GM19240 (cell line): Measurements from ENCODE around the gene ADAMTSL5.

Source experiments
- DNase-seq: peaks from one replicate; pipeline ENCODE4 v3.0.0; 2011; ENCODE audit warnings: low spot score; ENCODE audit not compliant: insufficient read length

Gene ADAMTSL5

DNA sequence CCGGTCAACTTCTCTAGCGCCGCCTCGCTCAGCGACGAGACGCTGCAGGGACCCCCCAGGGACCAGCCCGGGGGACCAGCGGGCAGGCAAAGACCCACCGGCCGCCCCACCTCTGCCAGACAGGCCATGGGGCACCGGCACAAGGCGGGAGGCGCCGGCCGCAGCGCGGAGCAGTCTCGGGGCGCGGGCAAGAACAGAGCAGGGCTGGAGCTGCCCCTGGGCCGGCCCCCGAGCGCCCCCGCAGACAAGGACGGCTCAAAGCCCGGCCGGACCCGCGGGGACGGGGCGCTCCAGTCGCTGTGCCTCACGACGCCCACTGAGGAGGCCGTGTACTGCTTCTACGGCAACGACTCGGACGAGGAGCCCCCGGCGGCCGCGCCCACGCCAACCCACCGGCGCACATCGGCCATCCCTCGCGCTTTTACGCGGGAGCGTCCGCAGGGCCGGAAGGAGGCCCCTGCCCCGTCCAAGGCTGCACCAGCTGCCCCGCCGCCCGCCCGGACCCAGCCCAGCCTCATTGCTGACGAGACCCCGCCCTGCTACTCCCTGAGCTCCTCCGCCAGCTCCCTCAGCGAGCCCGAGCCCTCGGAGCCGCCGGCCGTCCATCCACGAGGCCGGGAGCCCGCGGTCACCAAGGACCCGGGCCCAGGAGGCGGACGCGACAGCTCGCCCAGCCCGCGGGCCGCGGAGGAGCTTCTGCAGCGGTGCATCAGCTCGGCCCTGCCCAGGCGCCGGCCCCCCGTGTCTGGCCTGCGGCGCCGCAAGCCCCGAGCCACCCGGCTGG is 45.1 kb downstream of the ADAMTSL5 start:
- DNase-seq = no peak

DNA sequence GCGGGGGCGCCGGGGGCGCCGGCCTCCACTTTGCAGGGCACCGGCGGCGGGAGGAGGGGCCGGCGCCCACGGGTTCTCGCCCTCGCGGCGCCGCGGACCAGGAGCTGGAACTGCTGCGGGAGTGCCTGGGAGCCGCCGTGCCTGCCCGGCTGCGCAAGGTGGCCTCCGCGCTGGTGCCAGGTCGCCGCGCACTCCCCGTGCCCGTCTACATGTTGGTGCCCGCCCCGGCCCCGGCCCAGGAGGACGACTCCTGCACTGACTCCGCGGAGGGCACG is 45.7 kb downstream of the ADAMTSL5 start:
- no peak for DNase-seq

DNA sequence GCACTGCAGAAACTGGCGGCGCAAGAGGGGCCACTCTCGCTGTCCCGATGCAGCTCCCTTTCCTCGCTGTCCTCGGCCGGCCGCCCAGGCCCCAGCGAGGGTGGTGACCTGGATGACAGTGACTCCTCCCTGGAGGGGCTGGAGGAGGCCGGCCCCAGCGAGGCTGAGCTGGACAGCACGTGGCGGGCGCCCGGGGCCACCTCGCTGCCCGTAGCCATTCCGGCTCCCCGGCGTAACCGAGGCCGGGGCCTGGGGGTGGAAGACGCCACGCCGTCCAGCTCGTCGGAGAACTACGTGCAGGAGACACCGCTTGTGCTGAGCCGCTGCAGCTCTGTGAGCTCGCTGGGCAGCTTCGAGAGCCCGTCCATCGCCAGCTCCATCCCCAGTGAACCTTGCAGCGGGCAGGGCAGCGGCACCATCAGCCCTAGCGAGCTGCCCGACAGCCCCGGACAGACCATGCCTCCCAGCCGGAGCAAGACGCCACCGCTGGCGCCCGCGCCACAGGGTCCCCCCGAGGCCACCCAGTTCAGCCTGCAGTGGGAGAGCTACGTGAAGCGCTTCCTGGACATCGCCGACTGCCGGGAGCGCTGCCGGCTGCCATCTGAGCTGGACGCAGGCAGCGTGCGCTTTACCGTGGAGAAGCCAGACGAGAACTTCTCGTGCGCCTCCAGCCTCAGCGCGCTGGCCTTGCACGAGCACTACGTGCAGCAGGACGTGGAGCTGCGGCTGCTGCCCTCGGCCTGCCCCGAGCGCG is 46.2 kb downstream of the ADAMTSL5 start:
- DNase-seq = no peak

DNA sequence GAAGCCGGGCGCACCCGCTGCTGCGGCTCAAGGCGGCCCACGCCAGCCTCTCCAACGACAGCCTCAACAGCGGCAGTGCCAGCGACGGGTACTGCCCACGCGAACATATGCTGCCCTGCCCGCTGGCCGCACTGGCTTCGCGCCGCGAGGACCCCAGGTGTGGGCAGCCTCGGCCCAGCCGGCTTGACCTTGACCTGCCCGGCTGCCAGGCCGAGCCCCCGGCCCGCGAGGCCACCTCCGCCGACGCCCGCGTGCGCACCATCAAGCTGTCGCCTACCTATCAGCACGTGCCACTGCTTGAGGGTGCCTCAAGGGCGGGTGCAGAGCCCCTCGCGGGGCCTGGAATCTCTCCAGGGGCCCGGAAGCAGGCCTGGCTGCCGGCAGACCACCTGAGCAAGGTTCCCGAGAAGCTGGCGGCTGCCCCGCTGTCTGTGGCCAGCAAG is 46.8 kb downstream of the ADAMTSL5 start:
- no peak for DNase-seq

DNA sequence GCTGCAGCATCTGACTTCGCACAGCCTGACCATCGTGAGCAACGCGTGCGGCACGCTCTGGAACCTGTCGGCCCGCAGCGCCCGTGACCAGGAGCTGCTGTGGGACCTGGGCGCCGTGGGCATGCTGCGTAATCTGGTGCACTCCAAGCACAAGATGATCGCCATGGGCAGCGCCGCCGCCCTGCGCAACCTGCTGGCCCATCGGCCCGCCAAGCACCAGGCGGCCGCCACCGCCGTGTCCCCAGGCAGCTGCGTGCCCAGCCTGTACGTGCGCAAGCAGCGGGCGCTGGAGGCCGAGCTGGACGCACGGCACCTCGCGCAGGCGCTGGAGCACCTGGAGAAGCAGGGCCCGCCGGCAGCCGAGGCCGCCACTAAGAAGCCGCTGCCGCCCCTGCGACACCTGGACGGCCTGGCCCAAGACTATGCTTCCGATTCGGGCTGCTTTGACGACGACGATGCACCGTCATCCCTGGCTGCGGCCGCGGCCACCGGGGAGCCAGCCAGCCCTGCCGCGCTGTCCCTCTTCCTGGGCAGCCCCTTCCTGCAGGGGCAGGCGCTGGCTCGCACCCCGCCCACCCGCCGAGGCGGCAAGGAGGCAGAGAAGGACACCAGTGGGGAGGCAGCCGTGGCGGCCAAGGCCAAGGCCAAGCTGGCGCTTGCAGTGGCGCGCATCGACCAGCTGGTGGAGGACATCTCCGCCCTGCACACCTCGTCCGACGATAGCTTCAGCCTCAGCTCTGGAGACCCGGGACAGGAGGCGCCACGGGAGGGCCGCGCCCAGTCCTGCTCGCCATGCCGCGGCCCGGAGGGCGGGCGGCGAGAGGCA is 47.4 kb downstream of the ADAMTSL5 start:
- no peak for DNase-seq

DNA sequence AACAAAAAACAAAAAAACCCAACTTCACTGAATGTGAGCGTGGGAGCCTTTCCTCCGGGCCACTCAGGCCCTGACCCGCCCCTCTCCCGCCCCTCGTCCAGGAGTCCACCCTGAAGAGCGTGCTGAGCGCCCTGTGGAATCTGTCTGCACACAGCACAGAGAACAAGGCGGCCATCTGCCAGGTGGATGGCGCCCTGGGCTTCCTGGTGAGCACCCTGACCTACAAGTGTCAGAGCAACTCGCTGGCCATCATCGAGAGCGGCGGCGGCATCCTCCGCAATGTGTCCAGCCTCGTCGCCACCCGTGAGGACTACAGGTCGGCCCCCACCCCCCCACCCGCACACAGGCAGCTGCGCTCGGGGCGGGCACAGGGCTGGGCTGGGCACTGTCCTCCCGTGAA is 51.0 kb downstream of the ADAMTSL5 start:
- no peak for DNase-seq

DNA sequence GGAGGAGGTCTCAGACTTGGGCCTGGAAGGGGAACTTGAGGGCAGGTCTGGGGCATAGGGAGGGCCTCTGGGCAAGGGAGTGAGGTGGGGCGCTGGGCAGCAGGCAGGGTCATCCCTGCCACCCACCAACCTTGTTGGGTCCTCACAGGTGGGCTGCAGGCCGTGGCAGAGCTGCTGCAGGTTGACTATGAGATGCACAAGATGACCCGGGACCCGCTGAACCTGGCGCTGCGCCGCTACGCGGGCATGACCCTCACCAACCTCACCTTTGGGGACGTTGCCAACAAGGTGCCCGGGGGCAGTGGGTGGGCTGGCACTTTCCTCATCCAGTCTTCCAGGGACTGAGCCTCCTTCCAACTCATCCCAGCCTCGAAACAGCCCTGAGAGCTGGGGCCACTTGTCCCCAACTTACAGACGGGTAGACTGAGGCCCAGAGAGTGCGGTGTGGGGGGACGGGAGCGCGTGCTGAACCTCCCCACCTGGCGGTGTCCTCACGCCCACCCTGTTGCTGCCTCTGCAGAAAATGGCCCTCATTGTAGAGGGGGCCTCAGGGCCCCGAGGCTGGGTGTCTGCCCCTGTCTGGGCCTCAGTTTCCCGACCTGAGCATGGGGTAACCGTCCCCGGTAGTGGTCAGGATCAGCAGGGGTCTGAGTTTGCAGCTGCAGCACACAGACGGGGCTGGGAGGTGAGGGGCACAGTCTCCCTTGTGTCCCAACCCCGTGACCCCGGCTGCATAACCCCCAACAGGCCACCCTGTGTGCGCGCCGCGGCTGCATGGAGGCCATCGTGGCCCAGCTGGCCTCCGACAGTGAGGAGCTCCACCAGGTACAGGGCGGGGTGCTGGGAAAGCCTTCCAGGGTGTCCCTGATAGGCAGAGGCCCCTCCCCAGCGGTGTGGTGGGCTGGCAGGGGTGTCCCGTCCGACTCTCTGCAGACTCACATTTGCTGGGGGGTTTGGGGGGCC is 52.5 kb downstream of the ADAMTSL5 start:
- DNase-seq = no peak

DNA sequence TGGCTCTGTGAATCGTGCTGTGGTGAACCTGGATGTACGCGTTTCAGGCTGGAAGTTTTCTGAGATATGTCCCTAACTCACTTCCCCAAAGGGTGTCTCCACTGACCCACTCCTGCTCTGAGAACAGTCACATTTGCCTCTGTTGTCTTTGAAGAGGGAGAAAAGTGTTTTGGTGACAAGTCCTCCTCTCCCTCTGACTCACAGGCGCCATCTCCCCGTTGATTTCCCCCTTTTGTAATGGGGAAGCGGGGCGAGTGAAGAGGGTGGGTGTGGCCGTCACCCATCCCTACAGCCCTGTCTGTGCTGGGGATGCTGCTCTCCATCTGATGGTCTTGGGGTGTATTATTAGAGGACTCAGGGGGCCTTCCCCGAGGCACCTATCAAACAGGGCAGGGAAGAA is 53.3 kb downstream of the ADAMTSL5 start:
- DNase-seq = no peak

DNA sequence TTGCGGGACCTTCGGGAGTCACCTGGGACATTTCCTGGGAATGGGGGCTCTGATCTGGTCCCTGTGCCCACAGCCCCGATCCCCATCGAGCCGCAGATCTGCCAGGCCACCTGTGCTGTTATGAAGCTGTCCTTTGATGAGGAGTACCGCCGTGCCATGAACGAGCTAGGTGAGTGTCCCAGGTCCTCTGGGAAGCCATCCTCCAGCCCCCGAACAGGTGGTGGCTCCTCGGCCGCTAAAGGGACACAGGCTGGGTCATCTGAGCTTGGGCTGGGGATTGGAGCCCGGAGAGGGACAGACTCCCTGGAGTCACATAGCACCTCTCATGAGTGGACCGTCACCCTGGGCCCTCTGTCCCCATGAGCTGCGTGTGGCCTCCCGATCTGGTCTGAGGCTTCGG is 54.9 kb downstream of the ADAMTSL5 start:
- no peak for DNase-seq

DNA sequence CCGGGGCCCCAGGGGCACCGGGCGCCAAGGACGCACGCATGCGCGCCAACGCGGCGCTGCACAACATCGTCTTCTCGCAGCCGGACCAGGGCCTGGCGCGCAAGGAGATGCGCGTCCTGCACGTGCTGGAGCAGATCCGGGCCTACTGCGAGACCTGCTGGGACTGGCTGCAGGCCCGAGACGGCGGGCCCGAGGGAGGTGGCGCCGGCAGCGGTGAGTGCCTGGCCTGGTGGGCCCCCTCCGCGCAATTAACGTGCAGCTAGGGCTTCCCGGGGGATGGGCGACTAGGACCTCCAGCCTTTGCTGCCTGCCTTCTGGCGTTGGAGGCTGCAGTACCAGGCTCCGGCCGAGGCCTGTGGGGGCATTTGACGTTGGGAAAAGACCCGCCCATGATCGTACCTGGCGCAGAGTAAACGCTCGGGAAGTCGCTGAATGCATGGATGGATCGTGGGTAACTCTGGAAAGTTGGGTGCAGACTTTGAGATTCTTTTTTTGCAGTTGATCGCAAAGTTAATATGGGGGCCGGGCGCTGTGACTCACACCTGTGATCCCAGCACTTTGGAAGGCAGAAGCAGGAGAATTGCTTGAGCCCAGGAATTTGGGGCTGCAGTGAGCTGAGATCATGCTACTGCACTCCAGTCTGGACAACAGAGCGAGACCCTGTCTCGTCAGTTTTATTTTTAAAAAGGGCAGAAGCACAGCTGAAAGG is 55.6 kb downstream of the ADAMTSL5 start:
- no peak for DNase-seq

DNA sequence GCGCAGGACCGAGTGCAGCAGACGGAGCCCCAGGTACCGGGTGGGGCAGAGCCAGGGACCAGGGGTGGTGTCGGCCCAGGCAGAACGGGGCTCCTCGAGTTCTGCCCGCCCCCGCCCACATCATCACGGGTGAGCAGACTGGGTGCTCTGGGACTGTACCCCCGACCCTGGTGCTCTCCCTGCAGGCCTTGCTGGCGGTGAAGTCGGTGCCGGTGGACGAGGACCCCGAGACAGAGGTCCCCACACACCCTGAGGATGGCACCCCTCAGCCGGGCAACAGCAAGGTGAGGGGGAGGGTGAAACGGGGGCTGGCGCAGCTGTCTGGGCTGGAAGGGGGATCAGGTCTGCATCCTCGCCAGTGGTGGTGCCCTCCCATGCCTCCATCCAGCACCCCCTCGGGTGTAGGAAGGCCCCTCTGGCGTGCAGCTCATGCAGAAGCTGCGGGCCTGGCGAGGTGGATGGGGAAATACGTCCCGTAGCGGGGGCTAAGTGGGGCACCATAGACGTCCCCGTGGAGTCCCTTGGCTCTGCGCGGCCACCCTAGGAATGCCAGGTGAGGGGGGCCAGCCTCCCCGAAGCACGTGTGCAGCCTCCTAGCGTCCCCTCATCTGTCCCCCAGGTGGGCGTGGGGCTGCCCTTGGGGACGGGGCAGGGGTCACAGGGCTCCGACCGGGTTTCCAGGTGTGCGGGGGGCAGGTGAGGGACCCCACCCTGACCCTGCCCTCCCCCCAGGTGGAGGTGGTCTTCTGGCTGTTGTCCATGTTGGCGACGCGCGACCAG is 56.5 kb downstream of the ADAMTSL5 start:
- DNase-seq = no peak

DNA sequence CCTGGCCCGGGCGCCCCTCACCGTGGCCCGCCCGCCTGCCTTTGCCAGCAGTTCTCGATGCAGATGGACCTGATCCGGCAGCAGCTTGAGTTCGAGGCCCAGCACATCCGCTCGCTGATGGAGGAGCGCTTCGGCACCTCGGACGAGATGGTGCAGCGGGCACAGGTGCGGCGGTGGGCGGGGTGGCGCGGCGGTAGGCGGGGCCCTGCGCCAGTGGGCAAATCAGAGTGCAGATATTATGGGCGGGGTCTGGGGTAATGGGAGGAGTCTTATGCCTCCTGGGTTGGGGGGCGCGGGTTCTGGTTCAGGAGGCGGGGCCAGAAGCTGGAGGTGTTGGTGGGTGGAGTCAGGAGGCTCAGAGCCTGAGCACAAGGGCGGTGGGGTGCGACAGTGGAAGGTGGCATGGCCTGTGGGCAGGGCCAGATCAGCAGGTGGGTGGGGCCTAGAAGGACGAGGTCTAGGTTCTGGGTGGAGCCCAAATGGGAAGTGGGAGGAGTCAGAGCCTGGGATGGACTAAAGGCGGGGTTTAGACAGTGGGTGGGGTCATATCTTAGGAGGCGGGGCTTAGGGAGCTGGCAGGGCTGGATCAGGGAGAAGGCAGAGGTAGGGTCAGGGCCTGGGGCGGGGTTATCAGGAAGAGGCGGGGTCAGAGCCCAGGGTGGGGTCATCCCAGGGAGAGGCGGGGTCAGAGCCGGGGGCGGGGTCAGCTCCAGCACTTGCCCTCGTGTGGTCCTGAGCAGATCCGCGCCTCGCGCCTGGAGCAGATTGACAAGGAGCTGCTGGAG is 57.3 kb downstream of the ADAMTSL5 start:
- DNase-seq = no peak
